Measurements from ENCODE around the gene PDZD2. TPM values are rescaled to one million over a fixed set of nuclear protein-coding genes. Genes with fewer than 3 reads are reported as not detected.

Gene PDZD2
- total RNA-seq, 4 donors from 2014 or later: 13.7 to 26.7 (median 24.1) TPM

- 37 to 54% methylated on average over 8 of the region's 8 CpGs for WGBS, 2 donors
- DNase-seq: no peak
- TF ChIP-seq CTCF (IDR thresholded peaks at IDR 0.05) (no peak), POLR2A (IDR thresholded peaks at IDR 0.05) (no peak)
- intact Hi-C loops (cut with DNase I): no loop called here
- Histone ChIP-seq H3K4me1 (peaks cover 8 to 46% (median 17%) of the 10 kb centered on the region in 3 donors), H3K27ac (peak overlapping the region; percentile 50 to 57 (median 52)), H3K27me3 (no peaks in the 10 kb centered on the region), H3K9me3 (no peaks in the 10 kb centered on the region), H3K36me3 (peaks cover 0 to 14% (median 0%) of the 10 kb centered on the region in 3 donors), H3K4me3 (no peak overlapping the region)
Measured at GRCh38 chr5:32017692-32018367, 378.9 kb downstream of the PDZD2 start.

GRCh38 chr5:32018476-32019436 lies 379.8 kb downstream of the PDZD2 start:
- TF ChIP-seq POLR2A (IDR thresholded peaks at IDR 0.05): no peak
- TF ChIP-seq CTCF (IDR thresholded peaks at IDR 0.05): no peak
- Histone ChIP-seq H3K36me3 (peaks cover 0 to 8% (median 0%) of the 10 kb centered on the region in 3 donors), H3K9me3 (no peaks in the 10 kb centered on the region), H3K27ac (peak overlapping the region; percentile 50 to 57 (median 52)), H3K4me1 (peaks cover 8 to 46% (median 17%) of the 10 kb centered on the region in 3 donors), H3K27me3 (no peaks in the 10 kb centered on the region), H3K4me3 (no peak overlapping the region)
- WGBS, 2 donors: 45 to 55% methylated on average over 12 to 13 of the region's 14 CpGs
- DNase-seq: no peak
- intact Hi-C loops (cut with DNase I): no loop called here

DNA sequence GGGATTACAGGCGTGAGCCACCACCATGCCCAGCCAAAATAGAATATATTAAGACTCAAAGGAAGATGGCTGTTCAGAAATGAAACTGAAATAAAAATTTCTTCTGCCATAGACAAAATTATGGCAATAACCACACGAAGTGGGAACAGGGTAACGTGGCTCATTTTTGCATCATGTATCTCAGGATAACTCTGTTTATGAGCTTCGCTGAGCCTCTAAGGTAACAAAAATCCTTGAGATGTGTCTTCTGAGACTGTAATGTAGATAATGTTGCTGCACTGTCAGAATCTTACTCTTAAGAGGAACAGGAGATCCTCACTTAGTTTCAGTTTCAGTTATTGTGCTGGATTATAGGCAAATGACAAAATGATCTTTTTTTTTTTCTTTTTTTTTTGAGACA lies 381.3 kb downstream of the PDZD2 start:
- Histone ChIP-seq H3K27ac (peak overlapping the region in 1 of 4 donors; percentile 34), H3K4me1 (peaks cover 8 to 52% (median 17%) of the 10 kb centered on the region in 3 donors), H3K4me3 (peak overlapping the region in 2 of 4 donors; percentile 0 to 31), H3K27me3 (no peaks in the 10 kb centered on the region), H3K9me3 (no peaks in the 10 kb centered on the region), H3K36me3 (no peaks in the 10 kb centered on the region)
- 67 to 88% methylated on average over 4 of the region's 4 CpGs for WGBS, 2 donors
- no peak for DNase-seq
- intact Hi-C loops (cut with DNase I): no loop called here
- no peak for TF ChIP-seq CTCF (IDR thresholded peaks at IDR 0.05)
- TF ChIP-seq POLR2A (IDR thresholded peaks at IDR 0.05): no peak

GRCh38 chr5:32020946-32021345 lies 382.0 kb downstream of the PDZD2 start:
- TF ChIP-seq POLR2A (IDR thresholded peaks at IDR 0.05): no peak
- TF ChIP-seq CTCF (IDR thresholded peaks at IDR 0.05): no peak
- Histone ChIP-seq H3K9me3 (no peaks in the 10 kb centered on the region), H3K27ac (no peak overlapping the region), H3K4me3 (no peak overlapping the region), H3K4me1 (peaks cover 8 to 52% (median 17%) of the 10 kb centered on the region in 3 donors), H3K27me3 (no peaks in the 10 kb centered on the region), H3K36me3 (no peaks in the 10 kb centered on the region)
- intact Hi-C loops (cut with DNase I): no loop called here
- WGBS, 2 donors: 90 to 91% methylated on average over 7 of the region's 7 CpGs
- DNase-seq: no peak

GRCh38 chr5:32021771-32022170 lies 382.8 kb downstream of the PDZD2 start:
- Histone ChIP-seq H3K9me3 (no peaks in the 10 kb centered on the region), H3K4me1 (peaks cover 8 to 54% (median 19%) of the 10 kb centered on the region in 3 donors), H3K36me3 (no peaks in the 10 kb centered on the region), H3K4me3 (no peak overlapping the region), H3K27ac (no peak overlapping the region), H3K27me3 (no peaks in the 10 kb centered on the region)
- DNase-seq: no peak
- 61 to 75% methylated on average over 3 of the region's 3 CpGs for WGBS, 2 donors
- intact Hi-C loops (cut with DNase I): no loop called here
- TF ChIP-seq CTCF (IDR thresholded peaks at IDR 0.05) (no peak), POLR2A (IDR thresholded peaks at IDR 0.05) (no peak)
